ENCODE measurements around the gene ASIC4. TPM values are rescaled to one million over a fixed set of nuclear protein-coding genes. Genes with fewer than 3 reads are reported as not detected.

The ASIC4 gene
- total and polyA plus RNA-seq, 2 of the 13 experiments (the other 11 are each of a cell fraction or from before 2014, with no cell fraction given): 0.03 TPM; not detected in 1

DNA sequence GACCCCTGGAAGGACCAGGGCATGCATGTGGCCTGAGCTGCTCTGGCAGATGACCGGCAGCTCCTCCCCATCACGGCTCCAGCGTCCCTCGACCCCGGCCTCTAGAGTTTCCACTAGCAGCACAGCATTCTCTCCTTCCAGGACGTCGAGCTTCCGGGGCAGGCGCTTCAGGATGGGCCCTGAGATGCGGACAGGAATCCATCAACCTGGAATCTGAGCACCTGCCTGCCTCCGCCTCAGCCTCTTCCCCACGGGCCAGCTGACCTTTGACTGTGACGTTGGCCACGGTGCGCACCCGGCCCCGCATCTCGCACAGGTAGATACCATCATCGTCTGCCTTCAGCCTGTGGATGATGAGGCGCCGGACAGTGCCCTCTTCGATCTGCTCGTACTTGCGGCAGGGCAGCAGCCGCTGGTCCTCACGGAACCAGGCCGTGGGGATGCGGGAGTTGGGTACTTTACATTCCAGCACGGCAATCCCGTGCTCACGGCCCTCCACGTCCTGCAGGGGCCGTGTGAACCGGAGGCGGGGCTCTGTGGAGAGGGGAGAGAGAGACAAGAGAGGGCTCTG is 53.6 kb downstream of the ASIC4 start (continued):
- TF ChIP-seq RBM39 (IDR thresholded peaks at IDR 0.05; ENCODE audit: low read depth, low read length, poor library complexity, severe bottlenecking) (no peak), HNF4G (IDR thresholded peaks at IDR 0.05; ENCODE audit: borderline replicate concordance, low read depth, low read length) (no peak), HNF4G (CRISPR knock-in tag; IDR thresholded peaks at IDR 0.05; ENCODE audit: borderline replicate concordance, low read depth) (no peak), PAWR (CRISPR knock-in tag; IDR thresholded peaks at IDR 0.05; ENCODE audit: borderline replicate concordance) (no peak), ZNF749 (CRISPR knock-in tag; IDR thresholded peaks at IDR 0.05; ENCODE audit: borderline replicate concordance) (no peak), ZSCAN29 (CRISPR knock-in tag; conservative IDR thresholded peaks at IDR 0.05) (no peak), NONO (IDR thresholded peaks at IDR 0.05) (no peak), NONO (CRISPR knock-in tag; conservative IDR thresholded peaks at IDR 0.05) (peak; percentile 84), ZNF317 (CRISPR knock-in tag; IDR thresholded peaks at IDR 0.05) (no peak), ZKSCAN1 (IDR thresholded peaks at IDR 0.05; ENCODE audit: low read length) (no peak), CCAR2 (optimal IDR thresholded peaks at IDR 0.05; ENCODE audit: low read depth, low read length) (no peak), STAT5B (CRISPR knock-in tag; IDR thresholded peaks at IDR 0.05) (no peak), ZBTB25 (CRISPR knock-in tag; IDR thresholded peaks at IDR 0.05) (no peak)
- TF ChIP-seq, protein P1, sequence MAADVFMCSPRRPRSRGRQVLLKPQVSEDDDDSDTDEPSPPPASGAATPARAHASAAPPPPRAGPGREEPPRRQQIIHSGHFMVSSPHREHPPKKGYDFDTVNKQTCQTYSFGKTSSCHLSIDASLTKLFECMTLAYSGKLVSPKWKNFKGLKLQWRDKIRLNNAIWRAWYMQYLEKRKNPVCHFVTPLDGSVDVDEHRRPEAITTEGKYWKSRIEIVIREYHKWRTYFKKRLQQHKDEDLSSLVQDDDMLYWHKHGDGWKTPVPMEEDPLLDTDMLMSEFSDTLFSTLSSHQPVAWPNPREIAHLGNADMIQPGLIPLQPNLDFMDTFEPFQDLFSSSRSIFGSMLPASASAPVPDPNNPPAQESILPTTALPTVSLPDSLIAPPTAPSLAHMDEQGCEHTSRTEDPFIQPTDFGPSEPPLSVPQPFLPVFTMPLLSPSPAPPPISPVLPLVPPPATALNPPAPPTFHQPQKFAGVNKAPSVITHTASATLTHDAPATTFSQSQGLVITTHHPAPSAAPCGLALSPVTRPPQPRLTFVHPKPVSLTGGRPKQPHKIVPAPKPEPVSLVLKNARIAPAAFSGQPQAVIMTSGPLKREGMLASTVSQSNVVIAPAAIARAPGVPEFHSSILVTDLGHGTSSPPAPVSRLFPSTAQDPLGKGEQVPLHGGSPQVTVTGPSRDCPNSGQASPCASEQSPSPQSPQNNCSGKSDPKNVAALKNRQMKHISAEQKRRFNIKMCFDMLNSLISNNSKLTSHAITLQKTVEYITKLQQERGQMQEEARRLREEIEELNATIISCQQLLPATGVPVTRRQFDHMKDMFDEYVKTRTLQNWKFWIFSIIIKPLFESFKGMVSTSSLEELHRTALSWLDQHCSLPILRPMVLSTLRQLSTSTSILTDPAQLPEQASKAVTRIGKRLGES (CRISPR knock-in tag; IDR thresholded peaks at IDR 0.05; ENCODE audit: borderline replicate concordance): no peak
- TF ChIP-seq, protein P2, sequence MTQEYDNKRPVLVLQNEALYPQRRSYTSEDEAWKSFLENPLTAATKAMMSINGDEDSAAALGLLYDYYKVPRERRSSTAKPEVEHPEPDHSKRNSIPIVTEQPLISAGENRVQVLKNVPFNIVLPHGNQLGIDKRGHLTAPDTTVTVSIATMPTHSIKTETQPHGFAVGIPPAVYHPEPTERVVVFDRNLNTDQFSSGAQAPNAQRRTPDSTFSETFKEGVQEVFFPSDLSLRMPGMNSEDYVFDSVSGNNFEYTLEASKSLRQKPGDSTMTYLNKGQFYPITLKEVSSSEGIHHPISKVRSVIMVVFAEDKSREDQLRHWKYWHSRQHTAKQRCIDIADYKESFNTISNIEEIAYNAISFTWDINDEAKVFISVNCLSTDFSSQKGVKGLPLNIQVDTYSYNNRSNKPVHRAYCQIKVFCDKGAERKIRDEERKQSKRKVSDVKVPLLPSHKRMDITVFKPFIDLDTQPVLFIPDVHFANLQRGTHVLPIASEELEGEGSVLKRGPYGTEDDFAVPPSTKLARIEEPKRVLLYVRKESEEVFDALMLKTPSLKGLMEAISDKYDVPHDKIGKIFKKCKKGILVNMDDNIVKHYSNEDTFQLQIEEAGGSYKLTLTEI (CRISPR knock-in tag; conservative IDR thresholded peaks at IDR 0.05): no peak
- TF ChIP-seq, protein P3, sequence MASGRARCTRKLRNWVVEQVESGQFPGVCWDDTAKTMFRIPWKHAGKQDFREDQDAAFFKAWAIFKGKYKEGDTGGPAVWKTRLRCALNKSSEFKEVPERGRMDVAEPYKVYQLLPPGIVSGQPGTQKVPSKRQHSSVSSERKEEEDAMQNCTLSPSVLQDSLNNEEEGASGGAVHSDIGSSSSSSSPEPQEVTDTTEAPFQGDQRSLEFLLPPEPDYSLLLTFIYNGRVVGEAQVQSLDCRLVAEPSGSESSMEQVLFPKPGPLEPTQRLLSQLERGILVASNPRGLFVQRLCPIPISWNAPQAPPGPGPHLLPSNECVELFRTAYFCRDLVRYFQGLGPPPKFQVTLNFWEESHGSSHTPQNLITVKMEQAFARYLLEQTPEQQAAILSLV (CRISPR knock-in tag; IDR thresholded peaks at IDR 0.05; ENCODE audit: borderline replicate concordance): no peak
- TF ChIP-seq, protein P4, sequence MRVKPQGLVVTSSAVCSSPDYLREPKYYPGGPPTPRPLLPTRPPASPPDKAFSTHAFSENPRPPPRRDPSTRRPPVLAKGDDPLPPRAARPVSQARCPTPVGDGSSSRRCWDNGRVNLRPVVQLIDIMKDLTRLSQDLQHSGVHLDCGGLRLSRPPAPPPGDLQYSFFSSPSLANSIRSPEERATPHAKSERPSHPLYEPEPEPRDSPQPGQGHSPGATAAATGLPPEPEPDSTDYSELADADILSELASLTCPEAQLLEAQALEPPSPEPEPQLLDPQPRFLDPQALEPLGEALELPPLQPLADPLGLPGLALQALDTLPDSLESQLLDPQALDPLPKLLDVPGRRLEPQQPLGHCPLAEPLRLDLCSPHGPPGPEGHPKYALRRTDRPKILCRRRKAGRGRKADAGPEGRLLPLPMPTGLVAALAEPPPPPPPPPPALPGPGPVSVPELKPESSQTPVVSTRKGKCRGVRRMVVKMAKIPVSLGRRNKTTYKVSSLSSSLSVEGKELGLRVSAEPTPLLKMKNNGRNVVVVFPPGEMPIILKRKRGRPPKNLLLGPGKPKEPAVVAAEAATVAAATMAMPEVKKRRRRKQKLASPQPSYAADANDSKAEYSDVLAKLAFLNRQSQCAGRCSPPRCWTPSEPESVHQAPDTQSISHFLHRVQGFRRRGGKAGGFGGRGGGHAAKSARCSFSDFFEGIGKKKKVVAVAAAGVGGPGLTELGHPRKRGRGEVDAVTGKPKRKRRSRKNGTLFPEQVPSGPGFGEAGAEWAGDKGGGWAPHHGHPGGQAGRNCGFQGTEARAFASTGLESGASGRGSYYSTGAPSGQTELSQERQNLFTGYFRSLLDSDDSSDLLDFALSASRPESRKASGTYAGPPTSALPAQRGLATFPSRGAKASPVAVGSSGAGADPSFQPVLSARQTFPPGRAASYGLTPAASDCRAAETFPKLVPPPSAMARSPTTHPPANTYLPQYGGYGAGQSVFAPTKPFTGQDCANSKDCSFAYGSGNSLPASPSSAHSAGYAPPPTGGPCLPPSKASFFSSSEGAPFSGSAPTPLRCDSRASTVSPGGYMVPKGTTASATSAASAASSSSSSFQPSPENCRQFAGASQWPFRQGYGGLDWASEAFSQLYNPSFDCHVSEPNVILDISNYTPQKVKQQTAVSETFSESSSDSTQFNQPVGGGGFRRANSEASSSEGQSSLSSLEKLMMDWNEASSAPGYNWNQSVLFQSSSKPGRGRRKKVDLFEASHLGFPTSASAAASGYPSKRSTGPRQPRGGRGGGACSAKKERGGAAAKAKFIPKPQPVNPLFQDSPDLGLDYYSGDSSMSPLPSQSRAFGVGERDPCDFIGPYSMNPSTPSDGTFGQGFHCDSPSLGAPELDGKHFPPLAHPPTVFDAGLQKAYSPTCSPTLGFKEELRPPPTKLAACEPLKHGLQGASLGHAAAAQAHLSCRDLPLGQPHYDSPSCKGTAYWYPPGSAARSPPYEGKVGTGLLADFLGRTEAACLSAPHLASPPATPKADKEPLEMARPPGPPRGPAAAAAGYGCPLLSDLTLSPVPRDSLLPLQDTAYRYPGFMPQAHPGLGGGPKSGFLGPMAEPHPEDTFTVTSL (CRISPR knock-in tag; IDR thresholded peaks at IDR 0.05; ENCODE audit: borderline replicate concordance): no peak

Data from HepG2 (cell line).